ENCODE results near the gene TGM2. TPM values are rescaled to one million over a fixed set of nuclear protein-coding genes. Genes with fewer than 3 reads are reported as not detected.

Gene TGM2
- total RNA-seq, 1 donor from 2014 or later = 4.8 TPM

GRCh38 chr20:38132156-38132909 lies 32.7 kb downstream of the TGM2 start:
- DNase-seq = no peak

- DNase-seq = no peak
These were observed 33.4 kb downstream of the TGM2 start for GRCh38 chr20:38131588-38132121.

DNA sequence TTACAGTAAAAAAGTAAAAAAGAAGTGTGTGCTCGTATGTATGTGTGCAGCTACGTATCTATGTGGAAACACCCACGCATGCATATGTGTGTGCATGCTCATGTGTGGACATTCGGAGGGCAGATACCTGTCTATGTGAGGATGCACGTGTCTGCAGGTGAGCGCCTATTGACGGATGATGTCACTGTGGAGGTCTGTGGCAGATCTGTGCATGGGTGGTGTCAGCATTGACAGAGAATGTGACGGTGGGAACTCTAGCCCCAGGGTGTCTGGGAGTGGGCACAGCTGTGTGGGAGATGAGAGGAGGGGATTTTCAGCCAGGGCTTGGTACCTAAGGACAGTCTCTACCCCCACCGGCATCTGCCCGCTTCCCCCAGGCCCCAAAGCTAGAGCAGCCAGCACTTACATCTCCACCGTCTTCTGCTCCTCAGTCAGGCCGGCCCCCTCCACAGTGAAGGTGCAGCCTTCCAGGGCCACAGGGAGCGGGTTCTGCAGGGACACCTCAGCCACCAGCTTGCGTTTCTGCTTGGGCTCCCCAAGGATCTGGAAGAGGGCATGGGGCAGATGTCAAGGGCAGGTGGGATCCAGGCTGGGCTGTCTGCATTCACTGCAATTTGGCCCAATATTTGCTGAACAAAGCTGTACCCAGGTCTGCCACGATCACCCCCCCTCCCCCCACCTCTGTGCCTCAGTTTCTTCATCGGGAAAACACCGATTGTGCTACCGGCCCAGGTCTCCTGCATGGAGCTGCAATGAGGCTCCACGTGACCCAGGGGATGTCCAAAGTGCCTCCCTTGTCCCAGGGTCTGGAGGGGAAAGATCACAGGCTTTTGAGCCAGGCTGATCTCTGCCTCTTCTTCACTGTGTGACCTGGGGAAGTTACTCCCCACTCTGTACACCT lies 34.1 kb downstream of the TGM2 start:
- DNase-seq = no peak

- DNase-seq = no peak
These were observed 35.0 kb downstream of the TGM2 start for GRCh38 chr20:38129893-38130609.

DNA sequence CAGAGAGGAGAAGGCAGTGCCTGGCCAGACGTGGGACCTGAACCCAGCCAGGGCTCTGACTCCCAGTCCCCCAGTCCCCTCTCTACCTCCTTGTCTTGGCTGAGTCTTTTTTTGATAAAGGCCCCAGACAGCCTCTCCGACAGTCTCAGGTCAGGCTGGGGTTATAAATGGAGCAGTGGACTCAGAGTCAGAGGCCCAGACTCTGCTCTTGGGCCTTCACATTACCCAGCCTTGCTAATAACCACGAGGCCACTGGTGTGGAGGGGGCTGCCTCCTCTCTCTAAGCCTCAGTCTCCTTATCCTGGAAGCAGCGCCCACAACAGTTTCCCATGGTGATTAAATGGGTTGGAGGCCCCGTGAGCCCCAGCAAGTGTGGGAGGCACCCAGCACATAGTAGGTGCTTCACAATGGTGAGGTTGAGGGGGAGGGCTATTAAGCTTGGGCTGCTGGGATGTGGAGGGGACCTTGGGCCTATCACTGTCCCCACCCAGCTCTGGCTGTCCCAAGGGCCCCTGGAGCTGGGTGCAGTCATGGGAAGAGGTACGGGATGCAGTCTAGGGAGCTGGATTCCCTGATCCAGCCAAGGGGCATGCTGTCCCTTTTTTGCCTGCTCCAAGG lies 35.7 kb downstream of the TGM2 start:
- no peak for DNase-seq

DNA sequence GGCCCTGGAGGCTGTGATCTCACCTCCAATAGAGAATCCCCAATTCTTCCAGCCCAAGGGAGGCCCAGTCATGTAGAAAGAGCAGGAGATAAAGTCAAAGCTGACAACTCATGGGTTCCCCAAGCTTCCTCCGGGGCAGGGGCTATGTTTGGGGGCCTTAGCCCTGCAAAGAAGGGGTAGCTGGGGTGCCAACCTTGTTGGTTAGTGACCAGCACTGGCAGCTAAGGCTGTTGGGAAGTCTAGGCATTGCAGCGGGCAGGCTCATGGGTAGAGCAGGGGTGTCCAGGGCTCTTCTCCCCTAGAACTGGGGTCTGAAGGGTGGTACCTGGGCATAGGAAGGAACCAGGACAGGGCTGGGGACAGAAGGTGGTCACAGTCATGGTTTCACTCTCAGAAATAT lies 36.4 kb downstream of the TGM2 start:
- no peak for DNase-seq

GRCh38 chr20:38127920-38128528 lies 37.0 kb downstream of the TGM2 start:
- DNase-seq = no peak

GRCh38 chr20:38126932-38127621 lies 38.0 kb downstream of the TGM2 start:
- no peak for DNase-seq

DNA sequence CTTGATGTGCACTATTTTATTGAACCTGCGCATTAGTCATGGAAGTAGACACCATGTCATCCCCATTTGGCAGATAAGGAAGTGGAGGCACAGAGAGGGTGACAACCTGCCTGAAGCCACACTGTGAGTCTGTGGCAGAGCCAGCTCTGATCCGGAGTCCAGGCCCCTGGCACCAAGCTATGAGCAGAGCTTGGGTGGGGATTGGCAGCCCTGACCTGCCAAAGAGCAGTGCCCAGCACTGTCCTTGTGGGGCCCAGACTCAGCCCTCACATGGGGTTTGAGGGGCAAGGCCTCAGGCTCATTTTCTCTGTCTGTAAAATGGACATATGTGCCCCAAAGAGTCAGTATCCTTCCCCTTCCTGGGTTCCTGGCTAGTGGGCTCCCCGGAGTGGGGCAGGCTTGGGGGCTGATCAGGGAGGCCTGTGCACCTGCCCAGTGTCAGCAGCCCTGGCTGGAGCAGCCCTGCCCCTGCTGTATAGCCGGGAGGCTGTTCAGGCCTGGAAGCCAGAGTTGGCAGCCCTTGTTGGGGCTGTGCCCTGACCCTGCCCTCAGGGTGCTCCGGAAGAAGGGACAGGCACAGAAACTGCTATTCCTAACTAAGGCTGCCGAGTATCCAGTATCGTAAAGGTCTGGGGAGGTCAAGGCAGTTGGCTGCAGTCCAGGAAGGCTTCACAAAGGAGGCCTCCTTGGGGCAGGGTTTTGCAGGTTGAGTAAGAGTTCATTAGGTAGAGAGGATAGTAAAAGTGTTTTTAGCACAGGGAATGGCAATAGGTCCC lies 38.7 kb downstream of the TGM2 start:
- DNase-seq = no peak

DNA sequence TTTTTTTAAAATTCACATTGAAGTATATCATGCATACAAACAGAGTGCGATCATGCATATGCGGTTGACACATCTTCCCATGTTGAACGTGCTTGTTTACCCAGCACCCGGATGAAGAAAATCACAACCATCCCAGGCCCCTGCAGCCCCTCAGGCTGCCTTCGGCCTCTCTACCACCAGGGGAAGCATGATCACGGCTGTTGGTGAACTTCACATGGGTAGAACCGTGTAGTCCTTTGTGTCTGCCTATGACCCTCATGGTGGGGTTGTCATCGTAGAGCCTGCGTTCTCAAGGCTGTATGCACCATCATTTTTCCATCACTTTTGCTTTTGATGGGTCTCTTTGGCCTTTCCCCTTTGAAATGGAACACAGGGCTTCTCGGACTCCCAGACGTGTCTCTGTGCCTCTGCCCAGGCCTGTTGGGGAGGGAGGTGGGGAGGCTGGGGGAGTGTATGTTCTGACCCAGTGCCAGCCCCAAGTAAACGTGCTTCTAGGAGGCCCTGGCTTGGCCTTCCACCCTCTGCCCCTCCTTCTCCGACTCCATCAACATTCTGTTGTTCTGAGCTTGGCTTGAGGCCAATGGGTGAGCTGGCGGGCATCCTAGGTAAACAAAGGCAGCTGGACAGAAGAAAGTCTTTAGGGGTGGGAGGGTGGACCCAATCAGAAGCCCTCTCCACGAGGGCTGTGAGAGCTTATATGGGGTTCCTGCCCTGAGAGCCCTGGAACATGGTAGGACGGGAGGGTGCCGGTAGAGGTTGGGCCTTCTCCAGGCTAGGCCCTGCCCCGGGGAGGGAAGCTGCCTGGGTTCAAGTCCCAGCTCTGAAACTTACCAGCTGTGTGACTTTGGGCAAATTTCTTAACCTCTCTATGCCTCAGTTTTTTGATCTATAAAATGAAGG lies 39.7 kb downstream of the TGM2 start:
- DNase-seq = no peak

- DNase-seq = no peak
These were observed 42.0 kb downstream of the TGM2 start for GRCh38 chr20:38123021-38123587.

GRCh38 chr20:38121741-38122140 lies 43.3 kb downstream of the TGM2 start:
- DNase-seq = no peak

GRCh38 chr20:38120625-38120988 lies 44.5 kb downstream of the TGM2 start:
- no peak for DNase-seq

GRCh38 chr20:38119446-38119845 lies 45.6 kb downstream of the TGM2 start:
- no peak for DNase-seq

DNA sequence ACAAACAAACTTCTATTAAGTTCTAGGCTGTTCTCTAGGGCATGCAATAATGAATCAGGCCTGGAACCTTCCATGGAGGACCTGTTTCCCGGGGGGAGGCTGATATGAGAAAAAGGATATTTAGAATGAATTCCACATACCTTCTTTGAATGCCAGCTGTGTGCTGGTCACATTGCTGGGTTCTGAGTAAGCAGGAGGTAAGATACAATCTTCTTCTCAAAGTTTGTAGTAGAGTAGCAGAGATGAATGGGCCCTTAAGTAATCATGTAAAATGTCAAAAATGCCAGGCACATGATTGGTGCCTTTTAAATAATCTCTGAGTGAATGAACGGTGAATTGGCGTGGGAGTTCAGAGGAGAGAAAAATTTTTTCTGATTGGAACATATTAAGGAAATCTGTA lies 47.4 kb downstream of the TGM2 start:
- no peak for DNase-seq

- no peak for DNase-seq
These were observed 47.9 kb downstream of the TGM2 start for GRCh38 chr20:38117205-38117604.

GRCh38 chr20:38116409-38117165 lies 48.5 kb downstream of the TGM2 start:
- DNase-seq = no peak

- no peak for DNase-seq
These were observed 49.2 kb downstream of the TGM2 start for GRCh38 chr20:38115896-38116295.

Measured in skin of body (tissue), 2 donors.